ENCODE measurements around the gene HARBI1. TPM values are rescaled to one million over a fixed set of nuclear protein-coding genes. Genes with fewer than 3 reads are reported as not detected.

HARBI1 gene
- polyA plus RNA-seq, 4 donors, result 4.3 to 5.5 (median 5.1) TPM

DNA sequence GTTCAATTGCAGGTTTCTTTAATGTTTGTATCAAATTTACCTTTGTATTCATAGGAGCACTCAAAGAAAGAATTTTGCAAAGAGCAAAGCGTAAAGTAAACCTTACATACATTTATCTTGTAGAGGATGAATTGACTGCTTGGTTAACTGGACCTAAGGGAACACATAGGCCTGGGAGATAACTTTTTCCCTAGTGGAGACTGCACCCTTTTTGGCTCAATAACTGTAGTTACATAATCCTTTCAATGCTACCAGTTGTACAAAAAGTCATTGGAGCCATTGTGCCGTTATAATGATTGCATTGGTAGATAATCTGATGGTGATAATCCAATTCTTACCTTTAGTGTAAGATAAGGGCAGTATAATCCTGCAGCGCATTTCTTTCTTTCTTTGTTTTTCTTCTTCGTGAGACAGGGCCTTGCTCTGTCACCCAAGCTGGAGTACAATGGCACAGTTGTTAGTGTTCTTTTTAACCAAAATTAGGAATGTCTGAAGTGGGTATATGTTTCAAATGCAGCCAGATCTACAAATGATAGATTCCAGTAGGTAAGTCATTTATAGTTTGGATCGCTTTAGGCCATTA is 18.6 kb upstream of the HARBI1 start:
- no peak for DNase-seq (ENCODE audit: low read depth in 4 of 4, low spot score in 2 of 4)

DNA sequence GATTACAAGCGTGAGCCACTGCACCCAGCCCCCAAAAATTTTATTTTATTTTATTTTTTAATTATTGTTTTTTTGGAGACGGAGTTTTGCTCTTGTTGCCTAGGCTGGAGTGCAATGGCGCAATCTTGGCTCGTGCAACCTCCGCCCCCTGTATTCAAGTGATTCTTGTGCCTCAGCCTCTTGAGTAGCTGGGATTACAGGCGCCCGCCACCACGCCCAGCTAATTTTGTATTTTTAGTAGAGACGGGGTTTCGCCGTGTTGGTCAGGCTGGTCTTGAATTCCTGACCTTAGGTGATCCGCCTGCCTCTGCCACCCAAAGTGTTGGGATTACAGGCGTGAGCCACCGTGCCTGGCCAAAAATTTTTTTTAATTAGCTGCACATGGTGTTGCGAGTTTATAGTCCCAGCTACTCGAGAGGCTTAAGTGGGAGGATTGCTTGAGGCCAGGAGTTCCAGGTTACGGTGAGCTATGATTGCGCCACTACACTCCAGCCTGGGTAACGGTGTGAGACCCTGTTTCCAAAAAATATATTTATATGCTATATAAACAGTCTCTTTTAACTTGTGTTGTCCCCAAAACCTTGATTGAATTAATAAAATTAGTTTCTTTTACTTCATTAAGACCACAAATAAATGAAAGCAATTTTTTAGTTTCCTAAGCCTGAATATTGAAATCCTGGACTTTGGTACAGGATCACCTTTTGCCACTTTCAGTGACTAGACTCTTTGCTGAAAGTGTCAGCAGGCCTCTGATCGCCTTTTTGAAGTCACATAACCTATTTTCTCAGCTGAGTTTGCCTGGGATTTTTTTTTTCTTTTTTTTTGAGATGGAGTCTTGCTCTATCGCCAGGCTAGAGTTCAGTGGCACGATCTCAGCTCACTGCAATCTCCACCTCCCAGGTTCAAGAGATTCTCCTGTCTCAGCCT is 16.5 kb upstream of the HARBI1 start:
- DNase-seq (ENCODE audit: low read depth in 4 of 4, low spot score in 2 of 4), result no peak

DNA sequence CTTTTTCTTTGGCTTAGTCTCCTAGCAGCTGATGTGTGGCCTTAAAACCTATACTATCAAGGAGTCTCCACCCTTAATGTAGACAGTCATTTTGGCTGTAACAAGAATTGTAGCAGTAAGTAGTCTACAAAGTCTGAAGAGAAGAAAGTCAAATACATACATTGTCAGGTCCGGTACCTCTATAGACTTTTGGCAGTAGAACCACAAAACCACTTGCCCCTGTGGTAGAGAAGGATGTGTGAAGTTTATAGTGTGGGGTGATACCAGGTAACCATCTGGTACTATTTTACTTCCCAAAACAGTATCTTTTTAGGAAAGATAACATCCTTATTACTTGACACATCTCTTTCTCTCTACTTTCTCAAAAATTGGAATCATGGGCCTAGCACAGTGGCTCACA is 15.5 kb upstream of the HARBI1 start:
- DNase-seq (ENCODE audit: low read depth in 4 of 4, low spot score in 2 of 4), result no peak

DNA sequence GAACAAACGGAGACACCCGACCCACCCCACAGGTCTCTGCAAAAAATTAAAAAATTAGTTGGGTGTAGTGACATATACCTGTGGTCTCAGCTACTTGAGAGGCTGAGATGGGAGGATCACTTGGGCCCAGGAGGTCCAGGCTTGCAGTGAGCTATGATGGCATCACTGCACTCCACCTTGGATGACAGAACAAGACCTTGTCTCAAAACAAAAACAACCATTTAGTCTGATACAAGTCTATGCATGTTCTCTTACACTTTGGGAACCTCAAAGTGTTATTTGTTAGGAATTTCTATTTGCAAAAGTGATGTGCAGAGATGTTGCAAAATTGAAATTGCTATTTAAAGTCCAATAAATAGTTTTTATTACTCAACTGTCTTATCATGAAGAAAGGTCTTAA is 14.6 kb upstream of the HARBI1 start:
- no peak for DNase-seq (ENCODE audit: low read depth in 4 of 4, low spot score in 2 of 4)

DNA sequence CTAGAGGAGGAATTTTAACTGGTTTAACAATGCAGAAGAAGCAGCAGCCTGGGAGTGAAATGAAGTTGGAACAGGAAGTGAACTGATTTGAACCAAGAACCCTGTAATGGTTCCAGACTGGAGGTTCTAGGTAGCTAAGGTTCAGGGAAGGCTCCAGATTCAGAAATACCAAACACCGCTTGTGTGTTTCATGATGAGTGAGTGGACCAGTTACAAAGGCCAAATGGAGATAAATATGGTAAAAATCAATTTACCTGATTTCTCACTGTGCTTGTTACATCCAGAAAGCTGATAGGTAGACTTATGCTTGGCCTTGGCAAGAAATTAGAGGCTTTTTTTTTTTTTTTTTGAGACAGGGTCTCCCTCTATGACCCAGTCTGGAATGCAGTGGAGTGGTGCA is 13.2 kb upstream of the HARBI1 start:
- DNase-seq (ENCODE audit: low read depth in 4 of 4, low spot score in 2 of 4), result no peak

DNA sequence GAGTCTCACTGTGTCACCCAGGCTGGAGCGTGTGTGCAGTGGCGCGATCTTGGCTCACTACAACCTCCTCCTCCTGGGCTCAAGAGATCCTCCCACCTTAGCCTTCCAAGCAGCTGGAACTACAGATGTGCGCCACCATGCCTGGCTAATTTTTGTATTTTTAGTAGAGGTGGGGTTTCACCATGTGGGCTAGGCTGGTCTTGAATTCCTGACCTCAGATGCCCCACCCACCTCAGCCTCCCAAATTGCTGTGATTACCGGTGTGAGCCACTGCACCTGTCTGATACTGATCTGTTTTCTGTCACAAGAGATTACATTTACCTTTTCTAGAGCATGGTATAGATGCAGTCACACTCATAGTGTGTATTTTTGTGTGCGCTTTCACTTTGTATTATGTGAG is 11.9 kb upstream of the HARBI1 start:
- no peak for DNase-seq (ENCODE audit: low read depth in 4 of 4, low spot score in 2 of 4)

DNA sequence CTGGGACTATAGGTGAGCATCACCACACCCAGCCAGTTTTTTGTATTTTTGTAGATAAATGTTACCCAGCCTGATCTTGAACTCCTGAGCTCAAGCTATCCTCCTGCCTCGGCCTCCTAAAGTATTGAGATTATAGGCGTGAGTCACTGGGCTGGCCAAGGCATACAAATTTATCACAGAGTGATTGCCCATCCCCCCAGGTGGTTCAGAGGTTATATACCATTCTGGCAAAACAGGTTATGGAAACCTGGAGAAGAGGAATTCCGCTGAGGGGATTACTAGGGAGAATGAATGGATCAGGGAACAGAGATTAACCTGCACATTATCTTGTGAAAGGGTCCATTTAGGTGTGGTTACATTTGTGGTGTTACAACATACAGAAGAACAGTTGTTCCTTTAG is 8.4 kb upstream of the HARBI1 start:
- no peak for DNase-seq (ENCODE audit: low read depth in 4 of 4, low spot score in 2 of 4)

DNA sequence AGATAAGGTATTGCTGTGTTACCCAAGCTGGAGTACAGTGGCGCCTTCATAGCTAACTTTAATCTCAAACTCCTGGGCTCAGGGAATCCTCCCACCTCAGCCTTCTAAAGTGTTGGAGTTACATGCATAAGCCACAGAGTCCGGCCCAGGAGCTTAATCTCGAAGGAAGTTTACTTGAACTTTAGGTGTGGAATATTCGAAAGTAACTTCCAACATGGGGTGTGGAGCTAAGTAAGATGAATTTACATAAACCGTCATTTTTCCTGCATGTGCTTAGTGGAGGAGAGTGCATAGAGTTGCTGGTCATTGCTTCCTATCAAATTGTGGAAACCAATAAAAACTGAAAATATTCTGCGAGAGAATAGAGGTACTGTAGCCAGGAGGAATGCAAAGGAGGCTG is 1.8 kb upstream of the HARBI1 start:
- DNase-seq (ENCODE audit: low read depth in 4 of 4, low spot score in 2 of 4), result no peak

DNA sequence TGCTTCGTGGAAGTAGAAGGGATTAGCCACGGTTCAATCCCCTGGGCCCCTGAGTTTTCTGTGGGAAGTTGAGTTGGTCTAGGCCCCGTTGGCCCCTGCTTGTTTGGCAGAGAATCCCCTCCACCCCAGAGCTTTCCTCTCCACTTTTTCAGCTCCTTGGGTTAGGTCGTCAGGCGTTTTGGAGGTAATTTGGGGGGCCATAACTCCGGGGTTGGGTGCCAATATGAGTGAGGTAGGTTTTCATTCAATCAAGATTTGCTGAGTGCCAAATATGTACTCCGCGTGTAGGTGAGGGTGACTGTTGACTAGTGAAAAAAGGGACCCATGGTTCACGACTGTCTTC is 916 bp upstream of the HARBI1 start:
- no peak for DNase-seq (ENCODE audit: low read depth in 4 of 4, low spot score in 2 of 4)

DNA sequence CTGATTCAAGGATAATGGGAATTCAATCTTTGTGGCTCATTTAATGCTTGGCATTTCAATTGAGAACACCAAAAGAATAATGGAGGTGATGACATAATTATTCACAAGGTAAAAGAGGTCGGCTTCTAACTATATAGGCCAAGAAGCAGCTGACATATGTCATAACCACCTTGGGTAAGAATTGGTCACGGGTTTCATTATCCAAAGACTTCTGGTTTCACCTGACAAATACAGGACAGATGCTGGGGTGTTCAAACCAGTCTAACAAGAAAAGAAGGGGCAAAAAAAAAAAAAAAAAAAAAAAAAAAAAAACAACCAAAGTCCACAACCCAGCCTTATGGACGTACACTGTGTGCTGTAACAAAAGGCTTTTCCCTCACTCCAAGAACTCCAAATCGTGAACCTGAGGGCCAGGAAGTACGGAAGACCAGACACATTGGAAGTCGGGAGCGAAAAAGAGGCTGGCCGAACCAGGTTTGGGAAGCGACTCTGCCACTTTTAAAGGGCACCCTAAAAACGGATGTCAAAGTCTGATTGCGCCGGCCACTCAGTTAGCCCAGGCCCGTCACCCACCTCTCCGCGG is 385 bp downstream of the HARBI1 start:
- no peak for DNase-seq (ENCODE audit: low read depth in 4 of 4, low spot score in 2 of 4)

DNA sequence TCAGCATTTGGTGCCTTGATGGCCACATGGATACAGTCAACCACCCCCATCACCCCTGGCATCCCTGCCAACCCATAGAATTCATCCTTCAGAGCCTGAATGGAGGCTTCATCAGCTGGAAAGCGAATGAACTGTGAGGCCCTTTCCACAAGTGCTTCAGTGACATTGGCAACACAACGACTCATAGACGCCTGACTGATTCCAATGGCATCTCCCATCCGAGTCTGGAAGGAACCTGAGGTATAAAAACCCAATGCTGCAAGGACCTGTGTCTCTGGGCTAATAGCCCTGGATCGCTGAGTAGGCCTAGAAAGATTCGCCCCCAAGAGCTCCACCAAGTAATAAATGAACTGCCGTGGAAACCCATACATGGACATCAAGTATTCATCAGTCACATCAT is 1.3 kb downstream of the HARBI1 start:
- no peak for DNase-seq (ENCODE audit: low read depth in 4 of 4, low spot score in 2 of 4)

DNA sequence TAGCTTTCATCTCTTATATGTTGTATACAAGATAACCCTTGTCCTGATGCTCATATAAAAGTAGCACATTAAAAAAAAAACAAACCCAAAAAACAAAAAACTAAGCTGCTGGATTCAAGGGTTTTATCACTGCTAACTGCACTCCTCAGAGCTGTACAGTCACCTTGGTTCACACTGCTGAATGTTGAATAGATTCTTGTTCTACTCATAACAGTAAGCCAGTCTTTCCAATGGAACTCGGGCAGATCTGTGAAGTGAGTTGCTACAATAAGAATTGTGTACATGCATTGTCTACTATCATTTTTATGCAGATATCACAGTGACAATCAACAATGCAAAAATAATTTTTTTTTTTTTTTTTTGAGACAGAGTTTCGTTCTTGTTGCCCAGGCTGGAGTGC is 4.7 kb downstream of the HARBI1 start:
- no peak for DNase-seq (ENCODE audit: low read depth in 4 of 4, low spot score in 2 of 4)

DNA sequence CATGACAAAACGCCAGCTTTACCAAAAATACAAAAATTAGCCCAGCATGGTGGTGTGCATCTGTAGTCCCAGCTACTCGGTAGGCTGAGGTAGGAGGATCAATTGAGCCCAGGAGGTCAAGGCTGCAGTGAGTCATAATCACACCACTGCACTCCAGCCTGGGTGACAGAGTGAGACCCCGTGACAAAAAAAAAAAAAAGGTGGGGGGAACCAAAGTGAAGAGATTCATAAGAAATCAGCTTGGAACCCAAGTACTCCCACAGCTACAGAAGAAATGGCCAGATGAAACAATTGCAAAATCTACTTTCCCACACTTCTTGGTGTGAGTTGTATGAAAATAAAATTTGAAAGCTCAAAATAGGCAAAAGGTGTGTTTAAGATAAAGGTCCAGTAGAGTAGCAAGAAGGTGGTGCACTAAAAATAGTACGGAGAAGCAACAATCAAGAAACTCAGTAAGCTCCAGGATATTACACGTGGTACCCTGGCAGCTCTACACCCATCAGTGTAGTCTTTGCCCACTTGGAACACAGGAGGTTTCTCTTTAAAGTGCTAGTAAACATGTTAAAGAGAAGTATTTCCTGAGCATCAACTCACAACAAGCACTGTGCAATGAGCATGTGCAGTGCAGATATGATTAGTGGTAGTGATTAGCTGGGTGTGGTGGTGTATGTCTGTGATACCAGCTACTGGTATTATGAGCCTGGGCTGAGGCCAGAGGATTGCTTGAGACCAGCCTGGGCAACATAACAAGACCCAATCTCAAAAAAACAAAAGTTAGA is 5.3 kb downstream of the HARBI1 start:
- DNase-seq (ENCODE audit: low read depth in 4 of 4, low spot score in 2 of 4), result no peak

DNA sequence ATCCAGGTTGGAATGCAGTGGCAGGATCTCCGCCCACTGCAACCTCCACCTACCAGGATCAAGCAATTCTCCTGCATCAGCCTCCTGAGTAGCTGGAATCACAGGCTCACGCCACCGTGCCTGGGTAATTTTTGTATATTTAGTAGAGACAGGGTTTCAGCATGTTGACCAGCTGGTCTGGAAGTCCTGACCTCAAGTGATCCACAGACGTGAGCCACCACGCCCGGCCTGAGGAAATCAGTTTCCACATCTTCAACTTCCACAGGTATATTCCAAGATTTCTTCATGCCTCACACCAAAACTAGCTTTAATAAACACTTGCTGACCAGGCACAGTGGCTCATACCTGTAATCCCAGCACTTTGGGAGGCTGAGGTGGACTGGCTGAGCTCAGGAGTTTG is 7.6 kb downstream of the HARBI1 start:
- DNase-seq (ENCODE audit: low read depth in 4 of 4, low spot score in 2 of 4), result no peak

DNA sequence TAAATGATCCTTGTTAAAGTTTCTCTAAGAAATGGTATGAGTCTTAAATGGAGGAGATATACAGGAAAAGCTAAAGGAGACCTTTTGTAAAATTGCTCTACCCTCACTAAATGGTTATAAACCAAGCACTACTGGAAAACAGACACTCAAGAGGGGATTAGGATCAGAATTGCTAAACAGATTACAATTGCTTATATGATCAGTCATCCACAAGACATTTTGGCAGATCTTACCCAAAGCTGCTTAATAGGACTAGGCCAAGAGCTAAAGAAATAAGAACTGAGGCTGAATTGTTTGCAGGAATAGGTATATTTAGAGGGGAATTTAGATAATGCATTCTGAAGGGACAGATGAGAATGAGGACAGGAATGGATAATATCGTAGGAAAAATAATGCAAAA is 9.5 kb downstream of the HARBI1 start:
- DNase-seq (ENCODE audit: low read depth in 4 of 4, low spot score in 2 of 4), result no peak

DNA sequence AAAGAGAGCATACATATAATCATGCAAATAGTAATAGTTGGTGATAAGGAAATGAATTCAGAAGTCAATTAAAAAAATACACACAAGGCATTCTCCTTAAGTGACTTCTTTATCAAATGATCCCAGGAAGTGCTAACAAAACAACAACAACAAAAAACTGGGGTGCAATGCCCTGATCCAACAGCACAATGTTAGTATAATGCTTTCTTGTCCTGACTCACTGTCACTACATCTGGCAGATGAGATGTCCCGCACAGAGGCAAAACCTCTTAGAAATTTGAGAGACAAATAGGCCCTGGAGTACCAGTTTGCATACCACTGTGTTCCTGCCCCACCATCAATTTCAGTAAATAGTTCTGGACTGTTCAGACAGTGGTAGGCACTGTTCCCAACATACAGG is 12.2 kb downstream of the HARBI1 start:
- DNase-seq (ENCODE audit: low read depth in 4 of 4, low spot score in 2 of 4), result no peak

DNA sequence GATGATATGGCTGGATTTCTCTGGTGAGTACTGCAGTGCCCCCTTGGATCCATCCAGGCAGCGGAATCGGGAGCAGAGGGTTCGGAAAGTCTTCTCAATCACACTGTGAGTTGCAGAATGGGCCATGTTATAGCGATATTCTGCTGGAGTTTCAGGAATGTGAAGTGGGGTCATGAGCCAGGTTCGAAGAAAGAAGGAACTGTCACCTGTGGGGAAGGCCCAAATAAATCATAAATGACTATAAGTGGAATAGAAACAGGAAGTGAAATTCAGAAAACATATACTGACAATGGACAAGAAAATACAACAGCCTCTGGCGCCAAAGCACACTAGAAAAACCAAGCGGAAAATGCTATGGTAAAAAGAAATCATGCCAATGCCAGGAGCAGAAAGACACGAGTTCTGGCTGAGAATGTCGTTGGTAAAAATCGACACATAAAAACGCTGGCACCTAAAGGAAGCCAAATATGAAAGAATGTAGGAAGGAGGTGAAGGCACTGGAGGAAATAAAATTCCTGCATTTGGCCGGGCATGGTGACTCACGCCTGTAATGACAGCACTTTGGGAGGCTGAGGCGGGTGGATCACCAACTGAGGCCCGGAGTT is 13.2 kb downstream of the HARBI1 start:
- DNase-seq (ENCODE audit: low read depth in 4 of 4, low spot score in 2 of 4), result no peak

DNA sequence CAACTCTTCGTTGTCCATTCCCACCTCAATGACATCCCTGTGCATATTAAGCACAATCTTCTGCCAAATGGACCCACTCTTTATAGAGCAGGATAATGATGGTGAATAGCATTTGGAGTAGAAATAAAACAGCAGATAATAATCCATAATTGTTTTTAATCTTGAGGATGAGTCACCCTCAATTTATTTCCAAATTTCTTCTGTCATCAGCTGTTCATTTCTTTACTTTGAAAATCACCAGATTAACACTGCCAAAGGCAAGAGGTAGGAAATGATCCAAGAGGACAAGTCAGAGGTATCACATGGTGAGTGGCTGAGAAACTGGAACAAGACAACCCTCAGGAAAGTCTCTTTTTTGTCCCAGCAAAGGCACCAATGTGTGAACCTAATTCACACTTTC is 15.9 kb downstream of the HARBI1 start:
- DNase-seq (ENCODE audit: low read depth in 4 of 4, low spot score in 2 of 4), result no peak

DNA sequence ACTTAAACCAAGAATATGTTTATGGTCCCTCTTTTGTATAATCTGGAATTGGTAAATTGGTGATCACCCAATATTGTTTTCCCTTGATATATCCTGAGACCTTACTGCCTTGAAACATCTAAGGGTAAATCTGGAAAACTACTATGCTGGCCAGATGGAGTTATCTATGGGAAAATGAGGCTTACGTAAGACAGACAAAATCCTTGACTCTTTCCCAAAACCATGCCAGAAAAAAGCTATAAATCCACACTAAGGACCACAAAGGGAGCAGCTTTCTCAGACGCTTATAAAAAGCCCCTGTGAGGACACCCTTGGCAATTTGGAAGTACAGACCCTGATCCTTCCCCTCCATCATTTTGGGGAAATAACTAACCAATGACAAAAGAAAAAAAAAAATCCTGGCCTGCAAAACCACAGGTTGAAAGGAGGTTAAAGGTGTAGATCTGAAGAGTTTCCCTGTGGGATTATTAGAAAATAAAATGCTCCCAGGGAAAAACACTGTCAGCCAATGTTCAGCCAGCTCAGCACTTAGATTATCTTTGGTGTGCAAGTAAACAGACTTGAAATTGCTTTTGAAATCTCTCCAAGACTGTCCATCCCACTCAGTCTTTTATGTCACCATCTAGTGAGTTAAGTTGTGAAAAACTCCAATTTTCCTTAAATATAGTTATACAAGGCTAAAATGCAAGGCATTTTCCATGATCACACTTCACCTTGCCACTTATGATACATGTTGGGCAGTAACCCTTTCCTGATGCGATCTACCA is 16.6 kb downstream of the HARBI1 start:
- no peak for DNase-seq (ENCODE audit: low read depth in 4 of 4, low spot score in 2 of 4)
